ENCODE data around the gene SRRM4. TPM values are rescaled to one million over a fixed set of nuclear protein-coding genes. Genes with fewer than 3 reads are reported as not detected.

Gene SRRM4
- total and polyA plus RNA-seq, 2 donors (not counting 1 experiment from before 2014, with no cell fraction given) = not detected

- H3K27ac ChIP-seq (ENCODE audit: insufficient read depth, low read length) = no peak overlapping the region
- H3K4me1 ChIP-seq (ENCODE audit: control insufficient read depth, extremely low read depth, insufficient read depth, low read length) = no peaks in the 10 kb centered on the region
- no peaks in the 10 kb centered on the region for H3K79me2 ChIP-seq (ENCODE audit: control insufficient read depth, insufficient read depth, low read length)
- H3K27me3 ChIP-seq (ENCODE audit: control insufficient read depth, insufficient read depth, low read length) = no peaks in the 10 kb centered on the region
- TF ChIP-seq EZH2 (IDR thresholded peaks at IDR 0.05; ENCODE audit: low read length, missing control alignments) (no peak), CTCF (conservative IDR thresholded peaks at IDR 0.05 in 1 of 2, IDR thresholded peaks at IDR 0.05 in 1 of 2; ENCODE audit: low read depth in 1 of 2, low read length in 2 of 2) (no peak)
- H4K20me1 ChIP-seq (ENCODE audit: control insufficient read depth, extremely low read depth, insufficient read depth, low read length) = no peaks in the 10 kb centered on the region
- no peak overlapping the region for H3K4me2 ChIP-seq (ENCODE audit: extremely low read depth, insufficient read depth, low read length)
- no peak for DNase-seq (ENCODE audit: low read depth in 2 of 2)
- no peaks in the 10 kb centered on the region for H3K9me3 ChIP-seq (ENCODE audit: control insufficient read depth, insufficient read depth, low read depth, low read length)
- no peak overlapping the region for H3K4me3 ChIP-seq (replicated peaks in 1 of 4; ENCODE audit: control extremely low read depth in 1 of 4, insufficient read depth in 1 of 4, low read depth in 3 of 4, low read length in 4 of 4)
- no peak overlapping the region for H2AFZ ChIP-seq (ENCODE audit: low read length)
- no peaks in the 10 kb centered on the region for H3K36me3 ChIP-seq (ENCODE audit: control insufficient read depth, insufficient read depth, low read length)
- H3K9ac ChIP-seq (ENCODE audit: insufficient read depth, low read length) = no peak overlapping the region
These were observed 147.2 kb downstream of the SRRM4 start for GRCh38 chr12:119128527-119128926.

DNA sequence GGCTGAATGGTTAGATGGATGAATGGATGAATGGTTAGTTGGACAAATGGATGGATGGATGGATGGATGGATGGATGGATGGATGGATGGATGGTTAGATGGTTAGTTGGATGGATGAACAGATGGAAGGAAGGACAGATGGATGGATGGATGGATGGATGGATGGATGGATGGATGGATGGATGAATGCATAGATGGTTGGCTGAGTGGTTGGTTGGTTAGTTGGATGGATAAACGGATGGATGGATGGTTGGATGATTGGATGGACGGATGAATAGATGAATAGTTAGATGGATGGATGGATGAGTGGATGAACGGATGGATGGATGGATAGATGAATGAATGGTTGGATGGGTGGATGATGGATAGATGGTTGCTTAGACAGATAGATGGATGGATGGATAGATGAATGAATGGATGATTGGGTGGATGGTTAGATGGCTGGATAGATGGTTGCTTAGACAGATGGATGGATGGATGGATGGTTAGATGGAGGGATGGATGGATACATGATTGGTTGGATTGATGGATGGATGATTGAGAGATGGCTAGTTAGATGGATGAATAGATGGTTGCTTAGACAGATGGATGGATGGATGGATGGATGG, 148.6 kb downstream of the SRRM4 start:
- DNase-seq (ENCODE audit: low read depth in 2 of 2) = no peak
- H3K36me3 ChIP-seq (ENCODE audit: control insufficient read depth, insufficient read depth, low read length) = no peaks in the 10 kb centered on the region
- TF ChIP-seq CTCF (conservative IDR thresholded peaks at IDR 0.05 in 1 of 2, IDR thresholded peaks at IDR 0.05 in 1 of 2; ENCODE audit: low read depth in 1 of 2, low read length in 2 of 2) = no peak
- no peak for TF ChIP-seq EZH2 (IDR thresholded peaks at IDR 0.05; ENCODE audit: low read length, missing control alignments)
- H2AFZ ChIP-seq (ENCODE audit: low read length) = no peak overlapping the region
- H3K27me3 ChIP-seq (ENCODE audit: control insufficient read depth, insufficient read depth, low read length) = no peaks in the 10 kb centered on the region
- H3K4me1 ChIP-seq (ENCODE audit: control insufficient read depth, extremely low read depth, insufficient read depth, low read length) = no peaks in the 10 kb centered on the region
- no peak overlapping the region for H3K4me3 ChIP-seq (replicated peaks in 1 of 4; ENCODE audit: control extremely low read depth in 1 of 4, insufficient read depth in 1 of 4, low read depth in 3 of 4, low read length in 4 of 4)
- H3K4me2 ChIP-seq (ENCODE audit: extremely low read depth, insufficient read depth, low read length) = no peak overlapping the region
- H4K20me1 ChIP-seq (ENCODE audit: control insufficient read depth, extremely low read depth, insufficient read depth, low read length) = no peaks in the 10 kb centered on the region
- H3K27ac ChIP-seq (ENCODE audit: insufficient read depth, low read length) = no peak overlapping the region
- no peak overlapping the region for H3K9ac ChIP-seq (ENCODE audit: insufficient read depth, low read length)
- H3K79me2 ChIP-seq (ENCODE audit: control insufficient read depth, insufficient read depth, low read length) = no peaks in the 10 kb centered on the region
- H3K9me3 ChIP-seq (ENCODE audit: control insufficient read depth, insufficient read depth, low read depth, low read length) = no peaks in the 10 kb centered on the region

DNA sequence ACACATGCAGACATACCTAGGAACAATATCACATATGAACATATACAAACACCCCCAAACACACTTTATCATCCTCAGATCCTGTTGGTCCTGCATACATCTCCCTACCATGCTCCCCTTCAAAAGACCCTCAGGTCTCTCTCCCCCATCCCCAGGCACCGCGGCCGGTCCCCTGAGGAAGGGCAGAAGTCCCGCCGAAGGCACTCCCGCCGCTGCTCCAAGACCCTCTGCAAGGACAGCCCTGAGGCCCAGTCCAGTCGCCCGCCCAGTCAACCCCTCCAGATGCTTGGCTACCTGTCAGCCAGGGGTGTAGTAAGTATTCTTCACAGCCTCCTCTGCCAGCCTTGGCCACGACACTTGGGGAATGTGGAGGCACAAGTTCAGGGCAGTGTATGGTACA, 149.2 kb downstream of the SRRM4 start:
- Histone ChIP-seq H3K27me3 (ENCODE audit: control insufficient read depth, insufficient read depth, low read length) (no peaks in the 10 kb centered on the region), H4K20me1 (ENCODE audit: control insufficient read depth, extremely low read depth, insufficient read depth, low read length) (no peaks in the 10 kb centered on the region), H3K9ac (ENCODE audit: insufficient read depth, low read length) (no peak overlapping the region)

More for the DNA sequence above, 149.2 kb downstream of the SRRM4 start:
- Histone ChIP-seq H3K9me3 (ENCODE audit: control insufficient read depth, insufficient read depth, low read depth, low read length) (no peaks in the 10 kb centered on the region), H2AFZ (ENCODE audit: low read length) (no peak overlapping the region), H3K36me3 (ENCODE audit: control insufficient read depth, insufficient read depth, low read length) (no peaks in the 10 kb centered on the region), H3K4me2 (ENCODE audit: extremely low read depth, insufficient read depth, low read length) (no peak overlapping the region), H3K4me3 (replicated peaks in 1 of 4; ENCODE audit: control extremely low read depth in 1 of 4, insufficient read depth in 1 of 4, low read depth in 3 of 4, low read length in 4 of 4) (no peak overlapping the region), H3K27ac (ENCODE audit: insufficient read depth, low read length) (no peak overlapping the region), H3K79me2 (ENCODE audit: control insufficient read depth, insufficient read depth, low read length) (no peaks in the 10 kb centered on the region), H3K4me1 (ENCODE audit: control insufficient read depth, extremely low read depth, insufficient read depth, low read length) (no peaks in the 10 kb centered on the region)
- DNase-seq (ENCODE audit: low read depth in 2 of 2) = no peak
- TF ChIP-seq CTCF (conservative IDR thresholded peaks at IDR 0.05 in 1 of 2, IDR thresholded peaks at IDR 0.05 in 1 of 2; ENCODE audit: low read depth in 1 of 2, low read length in 2 of 2) = no peak
- no peak for TF ChIP-seq EZH2 (IDR thresholded peaks at IDR 0.05; ENCODE audit: low read length, missing control alignments)
